Measurements from ENCODE around the gene DNMT3B. TPM values are rescaled to one million over a fixed set of nuclear protein-coding genes. Genes with fewer than 3 reads are reported as not detected.

Gene DNMT3B
- total and polyA plus RNA-seq, 9 of the 15 experiments (the other 6 are each of a cell fraction or from before 2014, with no cell fraction given): 9.3 to 74.8 (median 49.1) TPM

- TF ChIP-seq AFF1 (IDR thresholded peaks at IDR 0.05; ENCODE audit: low read depth in 1 of 2, partially characterized antibody in 2 of 2) (no peak), RFX7 (CRISPR knock-in tag; IDR thresholded peaks at IDR 0.05) (no peak), SAFB (IDR thresholded peaks at IDR 0.05; ENCODE audit: borderline replicate concordance, low read depth, low read length) (peak; percentile 44; the same call in 1 of the 2 replicates), NCOA1 (IDR thresholded peaks at IDR 0.05; ENCODE audit: low read depth) (no peak), BCOR (IDR thresholded peaks at IDR 0.05) (peak; percentile 89), ZNF395 (CRISPR knock-in tag; IDR thresholded peaks at IDR 0.05) (peak; percentile 12; the same call in 1 of the 2 replicates), ZNF175 (CRISPR knock-in tag; IDR thresholded peaks at IDR 0.05; ENCODE audit: low read depth) (no peak), BCL6 (CRISPR knock-in tag; IDR thresholded peaks at IDR 0.05) (no peak), ZNF512 (tag; IDR thresholded peaks at IDR 0.05) (no peak), TAF1 (IDR thresholded peaks at IDR 0.05; ENCODE audit: control insufficient read depth, extremely low read depth, insufficient read depth, low read length, severe bottlenecking) (peak; percentile 46), ARID1B (IDR thresholded peaks at IDR 0.05) (no peak), AFF4 (CRISPR knock-in tag; IDR thresholded peaks at IDR 0.05) (no peak), ZNF449 (CRISPR knock-in tag; IDR thresholded peaks at IDR 0.05) (no peak), ERF (CRISPR knock-in tag; IDR thresholded peaks at IDR 0.05) (no peak)
Observed at GRCh38 chr20:32763202-32764004, 1.2 kb downstream of the DNMT3B start (continued).

All from K562 (cell line).